MM.1S (cell line): ENCODE results near the gene VWA5B2.

Experiments
- CTCF ChIP-seq: fragments of 300-600 bp; sonication (generic); IDR thresholded peaks from 2 replicates; pipeline ENCODE4 v1.5.1; 2016; ENCODE audit warnings: antibody characterized with exemption, low read length, mixed read lengths
- EZH2 ChIP-seq: fragments of 300-600 bp; sonication (generic); optimal IDR thresholded peaks from 2 replicates; pipeline ENCODE3; 2017; ENCODE audit warnings: low read depth, mild to moderate bottlenecking, antibody characterized with exemption, low read length, mixed read lengths
- EZH2phosphoT487 ChIP-seq: fragments of 300-600 bp; sonication (generic); IDR thresholded peaks from 2 replicates; pipeline ENCODE4 v1.6.1; 2018; ENCODE audit warnings: antibody characterized with exemption, low read length

- TF ChIP-seq EZH2 (no peak), CTCF (no peak), EZH2phosphoT487 (no peak)
These were observed 32.8 kb upstream of the VWA5B2 start for GRCh38 chr3:184196536-184196935.
